C1 segment of cervical spinal cord (tissue), 14 donors: Measurements from ENCODE around the gene CDC16.

ENCODE experiments used
- DNase-seq, 14 donors: peaks; one replicate each; lab custom pipeline; 2025; lab: John Stamatoyannopoulos, UW

The CDC16 gene

GRCh38 chr13:114298866-114299265, 64.2 kb downstream of the CDC16 start:
- DNase-seq = no peak

- peak in 1 of 14 donors; percentile 9 for DNase-seq
These were observed 65.1 kb downstream of the CDC16 start for GRCh38 chr13:114299604-114300305.

GRCh38 chr13:114303700-114304327, 69.1 kb downstream of the CDC16 start:
- no peak for DNase-seq

- DNase-seq = no peak
These were observed 69.8 kb downstream of the CDC16 start for GRCh38 chr13:114304346-114305034.

GRCh38 chr13:114309086-114309485, 74.4 kb downstream of the CDC16 start:
- no peak for DNase-seq

- no peak for DNase-seq
These were observed 75.2 kb downstream of the CDC16 start for GRCh38 chr13:114309806-114310410.

GRCh38 chr13:114310956-114311355, 76.3 kb downstream of the CDC16 start:
- no peak for DNase-seq

- no peak for DNase-seq
These were observed 76.7 kb downstream of the CDC16 start for GRCh38 chr13:114311387-114311786.

- DNase-seq = no peak
These were observed 77.2 kb downstream of the CDC16 start for GRCh38 chr13:114311908-114312307.

- no peak for DNase-seq
These were observed 78.6 kb downstream of the CDC16 start for GRCh38 chr13:114313061-114313860.

GRCh38 chr13:114314074-114314912, 79.6 kb downstream of the CDC16 start, which contains the start of gene CHAMP1:
Gene CHAMP1, plus strand, starts transcription at chr13:114314503. Its CDS starts 9,340 bp downstream, at chr13:114323843.
- DNase-seq = peak; percentile 34 to 96 (median 91)

- DNase-seq = no peak
These were observed 80.5 kb downstream of the CDC16 start for GRCh38 chr13:114315074-114315785.

GRCh38 chr13:114318624-114319023, 83.9 kb downstream of the CDC16 start:
- DNase-seq = no peak

- no peak for DNase-seq
These were observed 84.8 kb downstream of the CDC16 start for GRCh38 chr13:114319441-114319913.

GRCh38 chr13:114320065-114320464, 85.4 kb downstream of the CDC16 start:
- DNase-seq = no peak

- no peak for DNase-seq
These were observed 86.6 kb downstream of the CDC16 start for GRCh38 chr13:114321256-114321655.
